IPS-15b (cell line): ENCODE results near the gene XG.
A peak's percentile ranks its signal among the peaks of the same experiment; 100 is the strongest.
"Not testable (repeated sequence)": the region's sequence is repeated elsewhere in the genome, so short reads cannot be mapped to it uniquely, and the experiment has no call there.

ENCODE experiments used
- H3K27me3 ChIP-seq: one replicate; pipeline ENCODE4 v1.6.1; 2013; ENCODE audit warnings: low read length; ENCODE audit not compliant: control insufficient read depth, insufficient read depth
- H3K36me3 ChIP-seq: one replicate; pipeline ENCODE4 v1.6.1; 2013; ENCODE audit warnings: low read length; ENCODE audit not compliant: control insufficient read depth, insufficient read depth
- H3K4me1 ChIP-seq: one replicate; pipeline ENCODE4 v1.6.1; 2013; ENCODE audit warnings: mild to moderate bottlenecking, low read length; ENCODE audit not compliant: control insufficient read depth, insufficient read depth
- H3K4me3 ChIP-seq: one replicate; pipeline ENCODE4 v1.5.1; 2013; ENCODE audit warnings: low read depth, low read length
- H3K9ac ChIP-seq: one replicate; pipeline ENCODE4 v1.6.1; 2013; ENCODE audit warnings: low read depth, mild to moderate bottlenecking, low read length
- H3K9me3 ChIP-seq: one replicate; pipeline ENCODE4 v1.6.1; 2013; ENCODE audit warnings: mild to moderate bottlenecking, low read length; ENCODE audit not compliant: control insufficient read depth, insufficient read depth

XG gene

GRCh38 chrX:2766906-2767305, 15.1 kb downstream of the XG start:
- H3K27me3 ChIP-seq = no peaks in the 10 kb centered on the region
- no peak overlapping the region for H3K9ac ChIP-seq
- H3K9me3 ChIP-seq = no peaks in the 10 kb centered on the region
- H3K36me3 ChIP-seq = no peaks in the 10 kb centered on the region
- H3K4me1 ChIP-seq = no peaks in the 10 kb centered on the region
- H3K4me3 ChIP-seq = no peak overlapping the region

GRCh38 chrX:2767631-2768455, 16.0 kb downstream of the XG start:
- no peak overlapping the region for H3K4me3 ChIP-seq
- no peaks in the 10 kb centered on the region for H3K36me3 ChIP-seq
- no peaks in the 10 kb centered on the region for H3K9me3 ChIP-seq
- no peaks in the 10 kb centered on the region for H3K4me1 ChIP-seq
- no peak overlapping the region for H3K9ac ChIP-seq
- no peaks in the 10 kb centered on the region for H3K27me3 ChIP-seq

- Histone ChIP-seq H3K27me3 (no peaks in the 10 kb centered on the region), H3K9ac (no peak overlapping the region), H3K36me3 (no peaks in the 10 kb centered on the region), H3K4me3 (no peak overlapping the region), H3K9me3 (no peaks in the 10 kb centered on the region), H3K4me1 (no peaks in the 10 kb centered on the region)
Measured at GRCh38 chrX:2769615-2770014, 17.8 kb downstream of the XG start.

- not testable (repeated sequence) for H3K9me3 ChIP-seq, H3K36me3 ChIP-seq, H3K4me1 ChIP-seq, H3K9ac ChIP-seq, H3K4me3 ChIP-seq, H3K27me3 ChIP-seq
Measured at GRCh38 chrX:2773166-2774055, 21.6 kb downstream of the XG start.

- Histone ChIP-seq H3K27me3 (no peaks in the 10 kb centered on the region), H3K36me3 (no peaks in the 10 kb centered on the region), H3K9ac (no peak overlapping the region), H3K4me3 (no peak overlapping the region), H3K4me1 (no peaks in the 10 kb centered on the region), H3K9me3 (no peaks in the 10 kb centered on the region)
Measured at GRCh38 chrX:2774057-2774456, 22.2 kb downstream of the XG start.

- Histone ChIP-seq H3K4me3 (no peak overlapping the region), H3K27me3 (no peaks in the 10 kb centered on the region), H3K36me3 (no peaks in the 10 kb centered on the region), H3K9me3 (no peaks in the 10 kb centered on the region), H3K4me1 (no peaks in the 10 kb centered on the region), H3K9ac (no peak overlapping the region)
Measured at GRCh38 chrX:2774776-2775175, 22.9 kb downstream of the XG start.

GRCh38 chrX:2780472-2781225, 28.8 kb downstream of the XG start:
- not testable (repeated sequence) for H3K9me3 ChIP-seq, H3K36me3 ChIP-seq, H3K27me3 ChIP-seq, H3K4me3 ChIP-seq
- peak overlapping the region; percentile 37 for H3K9ac ChIP-seq
- peaks cover 31% of the 10 kb centered on the region for H3K4me1 ChIP-seq

GRCh38 chrX:2781226-2781571, 29.4 kb downstream of the XG start:
- no peaks in the 10 kb centered on the region for H3K27me3 ChIP-seq
- no peaks in the 10 kb centered on the region for H3K36me3 ChIP-seq
- peaks cover 31% of the 10 kb centered on the region for H3K4me1 ChIP-seq
- H3K4me3 ChIP-seq = no peak overlapping the region
- no peaks in the 10 kb centered on the region for H3K9me3 ChIP-seq
- peak overlapping the region; percentile 37 for H3K9ac ChIP-seq

GRCh38 chrX:2781698-2782097, 29.9 kb downstream of the XG start:
- Histone ChIP-seq H3K9ac (peak overlapping the region; percentile 37), H3K4me1 (peaks cover 31% of the 10 kb centered on the region), H3K36me3 (no peaks in the 10 kb centered on the region), H3K4me3 (no peak overlapping the region), H3K9me3 (no peaks in the 10 kb centered on the region), H3K27me3 (no peaks in the 10 kb centered on the region)

- Histone ChIP-seq H3K4me3 (no peak overlapping the region), H3K27me3 (no peaks in the 10 kb centered on the region), H3K9me3 (no peaks in the 10 kb centered on the region), H3K36me3 (no peaks in the 10 kb centered on the region), H3K4me1 (peaks cover 31% of the 10 kb centered on the region), H3K9ac (no peak overlapping the region)
Measured at GRCh38 chrX:2782171-2782570, 30.3 kb downstream of the XG start.

GRCh38 chrX:2782778-2783177, 30.9 kb downstream of the XG start:
- Histone ChIP-seq H3K36me3 (no peaks in the 10 kb centered on the region), H3K4me3 (no peak overlapping the region), H3K4me1 (peaks cover 31% of the 10 kb centered on the region), H3K9ac (no peak overlapping the region), H3K27me3 (no peaks in the 10 kb centered on the region), H3K9me3 (no peaks in the 10 kb centered on the region)
